ENCODE measurements around the gene KCNH2.
"Not testable (repeated sequence)": the region's sequence is repeated elsewhere in the genome, so short reads cannot be mapped to it uniquely, and the experiment has no call there.

The KCNH2 gene

DNA sequence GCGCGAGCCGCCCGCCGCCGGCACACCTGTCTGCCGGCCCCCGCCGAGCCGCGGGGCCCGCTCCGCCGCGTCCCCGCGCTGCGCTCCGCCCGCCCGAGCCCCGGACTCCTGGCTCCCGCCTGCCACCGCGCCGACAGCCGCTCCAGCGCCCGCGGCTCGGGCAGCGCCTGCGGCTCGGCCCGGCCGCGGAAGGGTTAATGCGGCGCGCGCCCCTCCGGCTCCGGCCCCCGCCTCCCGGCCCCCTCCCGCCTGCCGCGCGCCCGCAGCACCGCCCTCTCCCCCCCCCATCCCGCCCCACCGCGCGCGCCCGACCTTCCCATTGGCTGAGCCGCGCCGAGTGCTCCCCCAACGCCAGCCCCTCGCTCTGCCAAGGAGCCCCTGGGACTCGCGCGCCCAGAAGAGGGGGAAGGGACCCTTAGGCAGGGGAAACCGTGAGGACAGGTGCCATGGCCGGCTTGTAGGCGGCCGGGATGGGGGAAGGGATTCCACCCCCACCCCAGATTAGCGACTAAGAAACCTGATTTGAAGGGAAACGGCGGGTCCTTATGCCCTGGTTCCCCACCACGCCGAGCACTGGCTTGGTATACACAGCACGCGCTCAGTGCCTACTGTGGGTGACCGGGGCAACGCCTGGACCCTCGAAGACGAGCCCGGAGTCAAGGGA, at the start of gene KCNH2:
Gene KCNH2, minus strand, starts transcription at position 196 of the 664 bp plus-strand sequence. CDS start 408 bp downstream, outside the sequence.
- no peak within 1 kb of the TSS for H3K27ac ChIP-seq
- CTCF ChIA-PET: no interaction called here
- peak; percentile 17 for DNase-seq (ENCODE audit: low spot score)
- POLR2A ChIA-PET (ENCODE audit: low non-redundant PET): no interaction called here
- no peak for TF ChIP-seq CTCF (conservative IDR thresholded peaks at IDR 0.05; ENCODE audit: low read depth)

DNA sequence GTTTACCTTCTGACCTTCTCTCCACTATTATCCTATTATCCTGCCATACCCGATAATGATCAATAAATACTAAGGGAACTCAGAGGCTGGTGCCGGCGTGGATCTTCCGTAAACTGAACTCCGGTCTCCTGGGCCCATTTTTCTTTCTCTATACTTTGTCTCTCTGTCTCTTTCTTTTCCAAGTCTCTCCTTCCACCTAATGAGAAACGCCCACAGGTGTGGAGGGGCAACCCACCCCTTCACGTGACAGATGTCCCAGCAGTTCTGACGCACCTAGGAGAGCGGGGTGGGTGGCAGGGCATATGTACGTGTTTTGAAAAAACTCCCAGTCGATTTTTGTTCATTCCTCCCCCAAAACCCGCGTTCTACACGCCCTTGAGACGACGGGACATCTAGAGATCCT, 49.6 kb upstream of the KCNH2 start:
- DNase-seq (ENCODE audit: low spot score): not testable (repeated sequence)
- POLR2A ChIA-PET (ENCODE audit: low non-redundant PET): interaction anchor here (0.6 to 0.7 kb wide), 2 partner anchors 14 to 1345 kb away, joined by 3 read pairs; no protein-coding TSS in a partner anchor
- H3K27ac ChIP-seq: peak overlapping the region; percentile 84
- CTCF ChIA-PET: interaction anchor here (1.2 kb wide), 1 partner anchor 83 kb away, joined by 4 read pairs; no protein-coding TSS in a partner anchor

DNA sequence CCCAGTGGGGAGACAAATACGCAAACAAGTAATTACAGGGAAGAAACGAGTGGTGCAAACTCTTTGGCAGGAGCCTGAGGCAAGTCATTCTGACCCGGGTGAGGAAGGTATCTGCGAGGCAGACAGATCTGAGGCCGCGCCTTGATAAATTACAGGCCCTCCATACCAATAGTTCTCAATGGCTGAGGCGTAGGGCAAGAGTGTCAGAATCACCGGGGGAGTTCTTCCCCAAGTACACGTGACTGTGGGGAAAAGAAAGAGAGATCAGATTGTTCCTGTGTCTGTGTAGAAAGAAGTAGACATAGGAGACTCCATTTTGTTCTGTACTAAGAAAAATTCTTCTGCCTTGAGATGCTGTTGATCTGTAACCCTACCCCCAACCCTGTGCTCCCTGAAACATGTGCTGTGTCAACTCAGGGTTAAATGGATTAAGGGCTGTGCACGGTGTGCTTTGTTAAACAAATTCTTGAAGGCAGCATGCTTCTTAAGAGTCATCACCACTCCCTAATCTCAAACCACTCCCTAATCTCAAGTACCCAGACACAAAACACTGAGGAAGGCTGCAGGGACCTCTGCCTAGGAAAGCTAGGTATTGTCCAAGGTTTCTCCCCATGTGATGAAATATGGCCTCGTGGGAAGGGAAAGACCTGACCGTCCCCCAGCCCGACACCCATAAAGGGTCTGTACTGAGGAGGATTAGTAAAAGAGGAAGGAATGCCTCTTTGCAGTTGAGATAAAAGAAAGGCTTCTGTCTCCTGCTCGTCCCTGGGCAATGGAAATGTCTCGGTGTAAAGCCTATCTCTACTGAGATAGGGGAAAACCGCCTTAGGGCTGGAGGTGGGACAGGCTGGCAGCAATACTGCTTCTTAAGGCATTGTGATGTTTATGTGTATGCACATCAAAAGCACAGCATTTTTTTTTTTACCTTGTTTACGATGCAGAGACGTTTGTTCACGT, 48.9 kb upstream of the KCNH2 start:
- DNase-seq (ENCODE audit: low spot score); CTCF ChIA-PET; POLR2A ChIA-PET (ENCODE audit: low non-redundant PET): not testable (repeated sequence)
- H3K27ac ChIP-seq: peak overlapping the region; percentile 84; the same call in 1 of the 2 replicates

DNA sequence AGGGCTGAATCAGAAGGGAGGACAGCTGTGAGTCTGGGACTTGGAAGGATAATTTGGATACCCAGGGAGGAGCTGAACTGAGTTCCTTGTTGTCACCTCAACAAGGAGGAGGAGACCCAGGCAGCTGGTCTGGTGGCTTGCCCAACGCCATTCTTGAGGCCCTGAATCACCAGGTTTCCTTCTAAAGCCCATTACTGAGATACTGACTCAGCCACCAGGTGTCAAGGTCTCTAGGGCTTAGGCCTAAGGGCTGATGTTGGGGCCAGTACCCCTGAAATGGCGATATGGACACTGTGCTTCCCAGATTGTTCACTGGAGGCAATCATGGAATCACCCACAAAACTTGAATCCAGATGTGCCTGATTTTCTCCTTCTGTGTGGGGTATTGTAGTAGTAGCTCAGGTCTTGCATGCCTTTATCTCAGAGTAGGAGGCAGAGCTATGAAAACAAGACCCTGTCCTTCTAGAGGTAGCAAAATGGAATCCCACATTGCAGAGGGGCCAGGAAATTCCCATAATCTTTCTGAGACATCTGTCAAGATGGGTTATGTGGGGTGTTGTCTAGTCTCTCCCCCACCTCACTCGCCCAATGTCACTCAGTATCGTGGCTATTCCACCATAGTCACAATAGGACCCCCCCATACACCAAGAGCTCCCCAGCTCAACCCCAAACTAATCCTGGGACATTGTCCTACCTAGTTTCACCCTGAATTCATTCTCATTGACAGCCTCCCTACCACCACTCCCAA, 48.0 kb upstream of the KCNH2 start:
- H3K27ac ChIP-seq: no peak overlapping the region
- ChIA-PET CTCF (interaction anchor here (0.7 kb wide), 1 partner anchor 30 kb away, joined by 3 read pairs; no protein-coding TSS in a partner anchor), POLR2A (ENCODE audit: low non-redundant PET) (no interaction called here)
- peak; percentile 13 for DNase-seq (ENCODE audit: low spot score)
- no peak for TF ChIP-seq CTCF (conservative IDR thresholded peaks at IDR 0.05; ENCODE audit: low read depth)

- DNase-seq (ENCODE audit: low spot score): no peak
- POLR2A ChIA-PET (ENCODE audit: low non-redundant PET): no interaction called here
- TF ChIP-seq CTCF (conservative IDR thresholded peaks at IDR 0.05; ENCODE audit: low read depth): no peak
- H3K27ac ChIP-seq: no peak within 1 kb of the TSS
- CTCF ChIA-PET: interaction anchor here (0.6 kb wide), 1 partner anchor 38 kb away, joined by 3 read pairs; no protein-coding TSS in a partner anchor
Measured at GRCh38 chr7:151024435-151025056, 46.4 kb upstream of the KCNH2 start, which contains the start of gene ATG9B. TSS of gene ATG9B (minus strand) at chr7:151024494. CDS start at chr7:151024423, 71 bp downstream.

GRCh38 chr7:151023232-151023631, 45.1 kb upstream of the KCNH2 start:
- no peak overlapping the region for H3K27ac ChIP-seq
- ChIA-PET CTCF (interaction anchor here (0.6 kb wide), 1 partner anchor 145 kb away, joined by 4 read pairs; no protein-coding TSS in a partner anchor), POLR2A (ENCODE audit: low non-redundant PET) (no interaction called here)
- no peak for DNase-seq (ENCODE audit: low spot score)
- no peak for TF ChIP-seq CTCF (conservative IDR thresholded peaks at IDR 0.05; ENCODE audit: low read depth)
